Right ventricle myocardium superior (tissue), 1 donor: Measurements from ENCODE around the gene CACNB2. TPM values are rescaled to one million over a fixed set of nuclear protein-coding genes. Genes with fewer than 3 reads are reported as not detected.

Experiments used
- ATAC-seq: fragments of 200-7000 bp; cut with Tn5 transposase; one replicate; pipeline ENCODE4 v1.9.1; 2020; ENCODE audit warnings: mild to moderate bottlenecking; ENCODE audit not compliant: poor library complexity
- DNase-seq: peaks from one replicate; pipeline ENCODE4 v3.0.0-alpha.2; 2020
- intact Hi-C: fragments of 100-400 bp; cut with DNase I; formaldehyde crosslinking; loops from one replicate; pipeline ENCODE4 v1.11.2; 2022
- total RNA-seq: library from RNA; stranded (reverse); fragmentation: NEBNext Ultra II Directional; extraction: Animal tissue kit (Norgen Biotek cat#: 25700); gene quantifications from one replicate; pipeline ENCODE4 v1.2.1, GENCODE V29; 2021
- donor health status: DM: no; HTN: yes; CAD: no; lungs with severe emphysema.

Gene CACNB2
- total RNA-seq, 1 donor from 2014 or later, result 45.7 TPM

DNA sequence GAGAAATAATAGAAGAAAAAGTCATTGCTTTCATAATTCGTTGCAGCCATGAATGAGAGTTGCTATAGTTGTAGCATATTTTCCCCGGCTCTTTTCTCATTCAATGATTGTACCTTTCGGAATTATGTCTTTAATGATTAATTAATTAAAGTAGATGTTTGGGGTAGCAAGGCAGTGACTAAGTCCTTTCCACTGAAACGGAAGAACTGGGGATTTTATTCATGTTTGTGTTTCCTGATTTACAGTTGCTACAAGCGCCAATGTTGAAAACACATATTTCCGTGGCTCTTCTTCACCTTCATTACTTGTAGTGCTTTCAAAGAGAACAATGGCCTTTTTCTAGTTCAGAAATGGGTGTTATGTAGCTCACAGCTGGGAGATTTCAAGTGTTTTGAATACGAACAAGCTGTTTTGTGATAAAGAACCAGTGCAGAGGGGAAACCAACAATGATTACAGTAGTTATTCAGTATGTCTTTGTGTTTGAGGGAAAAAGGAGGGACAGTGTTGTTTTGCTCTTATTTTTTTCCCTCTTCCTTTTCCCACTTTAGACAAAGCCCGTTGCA, 357.7 kb downstream of the CACNB2 start:
- no peak for ATAC-seq
- intact Hi-C loops, result no loop called here
- no peak for DNase-seq

DNA sequence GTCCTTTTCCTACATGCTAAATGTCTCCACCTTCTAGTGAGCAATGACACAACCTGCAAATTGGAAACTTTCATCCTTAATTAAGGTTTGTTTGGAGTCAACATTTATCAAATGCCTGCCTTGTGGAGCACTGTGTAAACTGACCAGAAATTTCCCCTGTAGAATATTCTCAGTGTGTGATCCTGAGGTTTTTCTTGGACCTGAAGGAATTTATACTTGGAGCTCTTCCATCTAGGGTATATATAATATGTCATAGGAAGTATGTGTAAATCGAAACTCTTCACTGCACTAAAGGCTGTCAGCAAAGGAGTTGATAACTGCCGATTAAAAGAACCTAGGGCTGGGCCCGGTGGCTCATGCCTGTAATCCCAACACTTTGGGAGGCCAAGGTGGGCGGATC, 358.8 kb downstream of the CACNB2 start:
- intact Hi-C loops, result no loop called here
- no peak for ATAC-seq

GRCh38 chr10:18500576-18500975, 360.4 kb downstream of the CACNB2 start:
- ATAC-seq, result no peak
- DNase-seq, result no peak
- intact Hi-C loops, result no loop called here

More for the DNA sequence above, 358.8 kb downstream of the CACNB2 start:
- no peak for DNase-seq

GRCh38 chr10:18501198-18501597, 361.0 kb downstream of the CACNB2 start:
- intact Hi-C loops, result no loop called here
- no peak for ATAC-seq
- DNase-seq, result no peak

- ATAC-seq (no peak), DNase-seq (no peak)
- intact Hi-C loops, result no loop called here
These were observed 361.4 kb downstream of the CACNB2 start for GRCh38 chr10:18501629-18502028.

- intact Hi-C loops, result no loop called here
- no peak for ATAC-seq
- DNase-seq, result no peak
These were observed 363.9 kb downstream of the CACNB2 start for GRCh38 chr10:18504161-18504560.

DNA sequence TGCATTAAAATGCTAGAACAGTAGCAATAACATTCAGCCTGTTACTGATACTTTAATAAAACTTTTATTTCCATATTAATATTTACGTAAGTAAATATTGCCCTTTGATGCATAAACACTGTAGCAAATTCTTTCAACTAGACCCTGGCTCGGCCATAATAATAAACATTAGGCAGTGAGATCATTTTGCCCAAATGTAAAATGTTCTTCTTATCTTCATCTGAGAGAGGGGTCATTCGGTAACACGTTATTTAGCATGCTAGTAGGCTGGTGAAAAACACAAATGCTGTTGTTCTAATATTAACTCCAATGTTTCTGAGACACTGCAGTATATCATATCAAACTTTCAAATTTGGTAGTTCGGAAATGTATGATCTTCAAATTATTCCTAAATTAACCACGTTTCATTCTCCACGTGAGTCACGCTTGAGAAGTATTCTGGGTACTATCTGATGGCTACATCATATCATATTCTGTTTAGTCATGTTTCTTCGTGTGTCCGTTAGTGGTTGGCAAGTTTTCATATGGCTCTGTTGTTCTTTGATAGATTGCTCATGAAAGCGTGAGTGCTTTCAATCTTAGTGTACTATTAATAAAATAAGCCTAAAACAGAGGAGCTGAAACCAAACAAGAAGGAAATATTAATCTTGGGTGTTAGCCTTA, 365.4 kb downstream of the CACNB2 start:
- ATAC-seq (peak; percentile 64), DNase-seq (no peak)
- intact Hi-C loops, result no loop called here

DNA sequence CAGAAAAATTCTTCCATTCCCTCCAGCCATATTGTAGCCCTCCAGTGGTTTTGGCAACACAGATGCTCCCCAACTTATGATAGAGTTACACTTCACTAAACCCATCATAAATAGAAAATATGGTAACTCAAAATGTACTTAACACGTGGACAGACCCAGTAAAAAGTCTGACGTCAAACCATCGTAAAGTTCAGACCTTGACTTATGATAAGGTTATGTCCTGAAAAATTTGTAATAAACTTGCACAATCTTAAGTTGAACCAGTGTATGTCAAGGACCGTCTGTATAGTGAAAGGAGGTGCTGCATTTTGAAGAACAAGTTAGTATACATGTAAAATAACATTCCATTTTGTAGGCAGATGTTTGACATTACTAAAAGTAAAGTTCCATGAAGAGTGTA, 368.4 kb downstream of the CACNB2 start:
- intact Hi-C loops, result no loop called here
- no peak for ATAC-seq
- DNase-seq, result no peak

- DNase-seq, result no peak
- intact Hi-C loops, result no loop called here
- no peak for ATAC-seq
These were observed 374.3 kb downstream of the CACNB2 start for GRCh38 chr10:18514537-18514936.

DNA sequence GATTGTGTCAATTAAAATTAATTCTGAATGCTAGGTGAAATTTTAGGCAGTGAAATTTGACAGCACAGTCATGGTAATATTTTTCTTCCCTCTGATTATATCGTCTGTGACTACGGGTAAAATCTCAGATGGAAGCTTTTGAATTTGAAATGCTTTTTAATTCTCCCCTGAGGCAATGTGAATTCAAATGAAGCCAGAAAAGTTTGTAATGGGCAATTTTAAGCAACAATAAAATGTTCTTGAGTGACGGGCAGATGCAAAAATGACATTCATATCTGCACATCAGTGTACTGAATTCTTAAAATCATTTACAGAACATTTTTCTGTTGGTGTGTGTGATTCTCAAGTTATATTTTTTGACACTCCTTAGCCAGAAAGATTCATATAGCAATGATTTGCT, 376.6 kb downstream of the CACNB2 start:
- no peak for ATAC-seq
- intact Hi-C loops, result no loop called here

DNA sequence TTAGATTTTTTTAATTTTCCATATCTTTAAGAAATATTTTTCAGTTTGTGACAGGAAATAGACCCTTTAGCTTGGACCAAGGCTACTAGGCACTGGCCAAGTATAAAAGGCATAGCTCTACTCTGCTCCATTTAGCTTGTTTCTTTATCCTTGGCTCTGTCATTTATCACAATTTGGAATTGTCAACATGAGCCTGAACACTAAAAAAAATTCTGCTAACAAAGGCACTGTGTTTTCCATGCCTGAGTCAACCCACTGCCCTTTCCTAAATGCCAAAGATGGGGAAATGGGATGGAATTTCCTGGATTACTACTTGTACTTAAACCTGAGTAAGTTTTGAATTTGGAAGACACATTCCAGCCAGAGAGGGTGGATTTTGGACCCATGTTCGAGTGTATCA, 382.8 kb downstream of the CACNB2 start:
- intact Hi-C loops, result no loop called here
- no peak for ATAC-seq
- no peak for DNase-seq

More for the DNA sequence above, 376.6 kb downstream of the CACNB2 start:
- no peak for DNase-seq

GRCh38 chr10:18523858-18524257, 383.6 kb downstream of the CACNB2 start:
- intact Hi-C loops, result no loop called here
- no peak for DNase-seq
- no peak for ATAC-seq

GRCh38 chr10:18527687-18528086, 387.5 kb downstream of the CACNB2 start:
- DNase-seq (no peak), ATAC-seq (peak; percentile 28)
- intact Hi-C loops, result no loop called here

DNA sequence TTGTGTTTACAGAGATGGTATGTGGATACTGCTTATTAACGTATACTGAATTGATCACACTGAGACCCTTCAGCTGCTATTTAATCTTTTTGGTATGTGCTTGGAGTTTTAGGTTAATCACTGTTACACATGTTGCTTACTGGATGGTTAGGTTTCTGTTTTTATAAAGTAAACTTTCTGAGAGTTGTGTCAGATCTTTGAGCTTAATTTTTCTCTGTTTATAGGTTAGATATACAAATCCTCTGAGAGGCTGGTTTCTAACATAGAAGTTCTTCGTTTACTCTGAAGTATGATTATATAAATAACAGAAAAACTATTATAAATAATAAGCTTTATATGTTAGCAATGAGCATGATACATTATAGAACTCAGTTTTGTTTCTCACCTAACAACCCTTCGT, 388.1 kb downstream of the CACNB2 start:
- ATAC-seq, result no peak
- DNase-seq, result no peak
- intact Hi-C loops, result no loop called here

GRCh38 chr10:18532881-18533535, 392.8 kb downstream of the CACNB2 start:
- intact Hi-C loops, result no loop called here
- no peak for ATAC-seq
- no peak for DNase-seq

DNA sequence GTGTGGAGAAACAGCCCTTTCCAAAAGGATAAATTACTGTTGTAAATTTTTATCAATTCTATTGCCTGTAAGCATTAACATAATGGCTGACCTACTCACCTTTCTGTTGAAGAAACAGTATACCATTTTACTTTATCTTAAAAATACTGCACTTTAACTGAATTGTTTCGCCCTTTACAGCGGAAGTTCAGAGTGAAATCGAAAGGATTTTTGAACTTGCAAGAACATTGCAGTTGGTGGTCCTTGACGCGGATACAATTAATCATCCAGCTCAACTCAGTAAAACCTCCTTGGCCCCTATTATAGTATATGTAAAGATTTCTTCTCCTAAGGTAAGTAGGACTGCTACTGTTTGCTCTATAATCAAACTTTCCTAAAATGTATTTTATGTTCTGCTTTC, 393.7 kb downstream of the CACNB2 start:
- ATAC-seq, result no peak
- no peak for DNase-seq
- intact Hi-C loops, result no loop called here

DNA sequence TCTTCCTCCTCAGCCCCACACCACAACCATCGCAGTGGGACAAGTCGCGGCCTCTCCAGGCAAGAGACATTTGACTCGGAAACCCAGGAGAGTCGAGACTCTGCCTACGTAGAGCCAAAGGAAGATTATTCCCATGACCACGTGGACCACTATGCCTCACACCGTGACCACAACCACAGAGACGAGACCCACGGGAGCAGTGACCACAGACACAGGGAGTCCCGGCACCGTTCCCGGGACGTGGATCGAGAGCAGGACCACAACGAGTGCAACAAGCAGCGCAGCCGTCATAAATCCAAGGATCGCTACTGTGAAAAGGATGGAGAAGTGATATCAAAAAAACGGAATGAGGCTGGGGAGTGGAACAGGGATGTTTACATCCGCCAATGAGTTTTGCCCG, 399.1 kb downstream of the CACNB2 start:
- no peak for DNase-seq
- intact Hi-C loops, result no loop called here
- ATAC-seq, result no peak

DNA sequence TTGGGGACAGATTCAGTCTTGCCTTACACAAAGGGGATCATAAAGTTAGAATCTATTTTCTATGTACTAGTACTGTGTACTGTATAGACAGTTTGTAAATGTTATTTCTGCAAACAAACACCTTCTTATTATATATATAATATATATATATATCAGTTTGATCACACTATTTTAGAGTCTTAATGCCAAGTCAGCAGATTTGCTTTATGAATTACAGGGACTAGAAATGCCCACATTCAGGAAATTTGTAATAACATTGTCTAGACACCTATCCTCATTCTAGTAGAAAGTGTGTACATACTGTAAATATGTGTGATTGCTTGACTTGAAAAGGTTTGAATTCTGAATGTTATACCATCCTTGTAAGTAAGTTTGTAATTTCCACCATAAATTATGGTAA, 400.0 kb downstream of the CACNB2 start:
- ATAC-seq, result no peak
- DNase-seq, result no peak
- intact Hi-C loops, result no loop called here

GRCh38 chr10:18542832-18543231, 402.6 kb downstream of the CACNB2 start:
- ATAC-seq (peak; percentile 31), DNase-seq (no peak)
- intact Hi-C loops, result no loop called here

GRCh38 chr10:18545621-18546305, 405.5 kb downstream of the CACNB2 start:
- intact Hi-C loops, result no loop called here
- DNase-seq (no peak), ATAC-seq (no peak)
